ENCODE results near the gene OVCA2. TPM values are rescaled to one million over a fixed set of nuclear protein-coding genes. Genes with fewer than 3 reads are reported as not detected.

Gene OVCA2
- total and polyA plus RNA-seq, 10 donors: 20.9 to 68.8 (median 35.6) TPM

- TF ChIP-seq POLR2AphosphoS5 (IDR thresholded peaks at IDR 0.05) (peak; percentile 75 to 81 (median 76)), POLR2A (IDR thresholded peaks at IDR 0.05) (no peak)
- TF ChIP-seq, protein P1, sequence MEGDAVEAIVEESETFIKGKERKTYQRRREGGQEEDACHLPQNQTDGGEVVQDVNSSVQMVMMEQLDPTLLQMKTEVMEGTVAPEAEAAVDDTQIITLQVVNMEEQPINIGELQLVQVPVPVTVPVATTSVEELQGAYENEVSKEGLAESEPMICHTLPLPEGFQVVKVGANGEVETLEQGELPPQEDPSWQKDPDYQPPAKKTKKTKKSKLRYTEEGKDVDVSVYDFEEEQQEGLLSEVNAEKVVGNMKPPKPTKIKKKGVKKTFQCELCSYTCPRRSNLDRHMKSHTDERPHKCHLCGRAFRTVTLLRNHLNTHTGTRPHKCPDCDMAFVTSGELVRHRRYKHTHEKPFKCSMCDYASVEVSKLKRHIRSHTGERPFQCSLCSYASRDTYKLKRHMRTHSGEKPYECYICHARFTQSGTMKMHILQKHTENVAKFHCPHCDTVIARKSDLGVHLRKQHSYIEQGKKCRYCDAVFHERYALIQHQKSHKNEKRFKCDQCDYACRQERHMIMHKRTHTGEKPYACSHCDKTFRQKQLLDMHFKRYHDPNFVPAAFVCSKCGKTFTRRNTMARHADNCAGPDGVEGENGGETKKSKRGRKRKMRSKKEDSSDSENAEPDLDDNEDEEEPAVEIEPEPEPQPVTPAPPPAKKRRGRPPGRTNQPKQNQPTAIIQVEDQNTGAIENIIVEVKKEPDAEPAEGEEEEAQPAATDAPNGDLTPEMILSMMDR (IDR thresholded peaks at IDR 0.05 in 8 of 11, conservative IDR thresholded peaks at IDR 0.05 in 3 of 11): no peak
- H3K4me1 ChIP-seq: peaks cover 21 to 100% (median 77%) of the 10 kb centered on the region in 6 donors
- no peaks in the 10 kb centered on the region for H3K9me3 ChIP-seq
- intact Hi-C loops (cut with DNase I; ENCODE audit: low total_unique reads): no loop called here
- peak overlapping the region in 1 of 8 donors; percentile 1 for H3K4me3 ChIP-seq
- no peaks in the 10 kb centered on the region for H3K27me3 ChIP-seq (replicated peaks in 1 of 7)
- H3K27ac ChIP-seq: peak overlapping the region; percentile 38 to 84 (median 80)
- peaks cover 0 to 57% (median 3%) of the 10 kb centered on the region in 6 donors for H3K36me3 ChIP-seq
- 48 to 65% (median 59%) methylated on average over 27 to 31 of the region's 31 CpGs for WGBS, 5 donors
- DNase-seq: peak; percentile 81
Measured at GRCh38 chr17:2071455-2072281, 29.8 kb downstream of the OVCA2 start.

- no peaks in the 10 kb centered on the region for H3K27me3 ChIP-seq (replicated peaks in 1 of 7)
- H3K4me3 ChIP-seq: no peak overlapping the region
- WGBS, 5 donors: 76 to 85% (median 84%) methylated on average over 10 of the region's 10 CpGs
- no peak for TF ChIP-seq POLR2AphosphoS5 (IDR thresholded peaks at IDR 0.05)
- TF ChIP-seq, protein P1 (IDR thresholded peaks at IDR 0.05 in 8 of 11, conservative IDR thresholded peaks at IDR 0.05 in 3 of 11): no peak
- intact Hi-C loops (cut with DNase I; ENCODE audit: low total_unique reads): no loop called here
- H3K9me3 ChIP-seq: no peaks in the 10 kb centered on the region
- DNase-seq: no peak
- peaks cover 0 to 67% (median 10%) of the 10 kb centered on the region in 6 donors for H3K36me3 ChIP-seq
- H3K4me1 ChIP-seq: peaks cover 11 to 72% (median 51%) of the 10 kb centered on the region in 6 donors
- peak overlapping the region; percentile 22 to 79 (median 70) for H3K27ac ChIP-seq
Measured at GRCh38 chr17:2074919-2075318, 33.1 kb downstream of the OVCA2 start.

GRCh38 chr17:2075336-2076086 lies 33.7 kb downstream of the OVCA2 start:
- no peak for TF ChIP-seq POLR2A (IDR thresholded peaks at IDR 0.05)
- TF ChIP-seq, protein P1 (IDR thresholded peaks at IDR 0.05 in 8 of 11, conservative IDR thresholded peaks at IDR 0.05 in 3 of 11): peak in 3 of 11 experiments; percentile 7 to 17 (median 14)
- peak in 2 of 3 donors; percentile 58 to 64 for TF ChIP-seq POLR2AphosphoS5 (IDR thresholded peaks at IDR 0.05)
- no peaks in the 10 kb centered on the region for H3K9me3 ChIP-seq
- H3K4me3 ChIP-seq: no peak overlapping the region
- H3K27ac ChIP-seq: peak overlapping the region; percentile 22 to 79 (median 70)
- peak; percentile 79 for DNase-seq
- H3K27me3 ChIP-seq (replicated peaks in 1 of 7): no peaks in the 10 kb centered on the region
- WGBS, 5 donors: 51 to 60% (median 55%) methylated on average over 10 to 13 of the region's 13 CpGs
- intact Hi-C loops (cut with DNase I; ENCODE audit: low total_unique reads): no loop called here
- H3K36me3 ChIP-seq: peaks cover 0 to 73% (median 16%) of the 10 kb centered on the region in 6 donors
- H3K4me1 ChIP-seq: peaks cover 9 to 66% (median 46%) of the 10 kb centered on the region in 6 donors

Data from spleen (tissue), 11 donors.